GM21526 (cell line): ENCODE measurements around the gene VGLL2.
"Not testable (repeated sequence)": the region's sequence is repeated elsewhere in the genome, so short reads cannot be mapped to it uniquely, and the experiment has no call there.

ENCODE experiments used
- ATAC-seq: cut with Tn5 transposase; IDR thresholded peaks from one replicate; pipeline ENCODE4 v1.9.1; 2021; ENCODE audit warnings: moderate library complexity; ENCODE audit not compliant: unreplicated experiment, low FRiP score

VGLL2 gene, protein sequence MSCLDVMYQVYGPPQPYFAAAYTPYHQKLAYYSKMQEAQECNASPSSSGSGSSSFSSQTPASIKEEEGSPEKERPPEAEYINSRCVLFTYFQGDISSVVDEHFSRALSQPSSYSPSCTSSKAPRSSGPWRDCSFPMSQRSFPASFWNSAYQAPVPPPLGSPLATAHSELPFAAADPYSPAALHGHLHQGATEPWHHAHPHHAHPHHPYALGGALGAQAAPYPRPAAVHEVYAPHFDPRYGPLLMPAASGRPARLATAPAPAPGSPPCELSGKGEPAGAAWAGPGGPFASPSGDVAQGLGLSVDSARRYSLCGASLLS

DNA sequence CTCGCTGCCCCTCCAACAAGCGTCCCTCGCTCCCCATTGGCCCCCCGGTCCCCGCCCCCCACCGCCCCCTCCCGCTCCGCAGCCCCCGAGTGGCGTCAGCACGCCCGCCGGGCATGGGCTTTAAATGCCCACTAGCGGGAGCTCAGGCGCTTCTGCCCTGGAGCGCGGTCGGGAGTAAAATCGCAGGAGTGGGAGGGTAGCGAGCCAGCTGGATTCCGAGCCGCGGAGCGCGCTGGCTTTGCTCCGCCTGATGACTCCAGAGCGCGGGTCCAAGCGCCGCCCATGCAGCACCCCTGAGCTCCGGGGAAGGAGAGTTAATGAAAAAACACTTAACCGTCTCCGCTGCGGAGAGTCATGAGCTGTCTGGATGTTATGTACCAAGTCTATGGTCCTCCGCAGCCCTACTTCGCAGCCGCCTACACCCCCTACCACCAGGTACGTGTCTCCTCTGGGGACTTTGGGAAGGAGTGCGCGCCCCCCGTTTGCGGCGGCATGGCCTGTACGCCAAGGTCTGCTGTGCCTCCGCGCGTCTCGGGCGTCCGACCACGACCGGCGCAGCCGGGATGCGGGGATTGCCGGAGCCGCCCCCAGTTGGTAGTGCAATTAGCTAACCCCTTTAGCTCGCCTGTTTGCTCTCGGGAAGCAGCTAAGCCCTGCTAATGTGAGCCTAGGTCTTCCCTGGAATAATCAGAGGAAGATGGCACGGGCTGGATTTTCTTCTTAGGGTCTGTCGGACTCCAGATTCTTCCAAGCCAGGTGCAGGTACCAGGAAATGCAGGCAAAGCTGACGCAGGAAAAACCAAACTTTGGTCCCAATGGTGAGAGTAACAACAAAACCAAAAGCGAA lies at the start of gene VGLL2:
VGLL2 (plus strand) TSS at position 149 of the 847 bp plus-strand sequence; CDS start at position 355, 206 bp downstream.
- ATAC-seq = no peak

DNA sequence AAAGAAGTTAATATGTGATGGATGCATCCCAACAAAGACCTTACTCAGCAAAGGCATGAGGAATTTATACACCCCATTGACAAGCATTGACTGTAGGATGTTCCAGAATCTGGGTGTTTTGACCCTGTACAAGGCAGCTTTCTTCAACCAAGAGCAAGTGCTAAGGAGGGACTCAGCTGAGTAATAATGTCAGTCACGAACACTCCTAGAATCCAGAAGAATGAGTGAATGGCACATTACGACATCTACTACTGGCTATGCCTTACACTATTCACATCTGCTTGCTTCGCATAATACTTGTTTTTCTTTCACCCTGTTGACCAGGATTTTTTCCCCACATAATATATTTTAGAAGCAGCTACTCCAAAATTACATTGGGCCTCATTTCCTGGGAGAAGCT lies 42.5 kb upstream of the VGLL2 start:
- no peak for ATAC-seq

DNA sequence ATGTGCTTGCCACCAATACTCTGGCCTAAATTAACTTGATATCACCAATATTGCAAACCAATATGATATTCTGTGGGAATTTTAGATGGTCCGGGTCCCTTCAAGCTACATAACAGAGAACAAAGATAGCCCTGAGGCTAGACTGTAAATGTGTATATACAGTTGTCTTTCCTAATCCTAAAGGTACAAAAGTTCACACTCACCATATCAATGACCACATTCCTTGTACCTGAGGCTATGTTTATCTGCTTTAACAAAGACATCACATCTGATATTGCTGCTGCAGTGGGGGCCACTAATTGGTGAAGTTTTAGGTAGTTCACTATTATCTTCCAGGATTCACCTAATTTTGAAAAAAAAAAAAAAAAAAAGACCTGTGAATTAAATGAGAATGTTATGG lies 38.6 kb upstream of the VGLL2 start:
- ATAC-seq = no peak

DNA sequence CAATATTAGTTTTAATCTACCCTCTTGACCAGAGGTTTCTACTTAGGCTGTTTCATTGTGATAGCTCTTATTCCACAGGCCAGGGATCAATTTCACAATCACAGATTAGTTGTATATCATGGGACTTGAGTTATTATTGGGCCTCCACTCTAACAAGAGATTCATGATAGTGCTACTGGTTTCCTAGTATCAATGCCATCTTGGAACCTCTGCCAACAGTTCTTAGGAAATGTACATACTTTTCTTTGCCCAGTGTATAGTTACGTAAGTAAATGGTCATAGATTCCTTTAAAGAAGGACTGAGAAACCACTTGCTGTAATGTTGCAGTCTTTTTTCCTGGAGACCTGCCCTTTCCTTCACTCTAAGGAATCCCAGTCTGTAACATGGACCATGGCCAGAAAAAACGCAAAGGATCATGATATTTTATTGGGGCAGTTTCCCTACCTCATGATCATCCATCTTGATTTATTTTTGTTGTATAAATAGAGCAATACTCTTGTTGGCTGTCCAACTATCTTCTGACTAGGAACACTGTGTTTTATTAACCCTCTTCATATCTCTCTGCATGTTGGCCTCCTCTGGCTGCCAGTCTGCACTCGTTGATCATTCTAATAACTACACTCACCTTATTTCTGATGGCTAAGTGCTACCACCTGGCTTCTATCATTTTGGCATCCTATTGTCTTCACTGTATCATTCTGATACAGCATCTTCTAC lies 38.0 kb upstream of the VGLL2 start:
- ATAC-seq = no peak

DNA sequence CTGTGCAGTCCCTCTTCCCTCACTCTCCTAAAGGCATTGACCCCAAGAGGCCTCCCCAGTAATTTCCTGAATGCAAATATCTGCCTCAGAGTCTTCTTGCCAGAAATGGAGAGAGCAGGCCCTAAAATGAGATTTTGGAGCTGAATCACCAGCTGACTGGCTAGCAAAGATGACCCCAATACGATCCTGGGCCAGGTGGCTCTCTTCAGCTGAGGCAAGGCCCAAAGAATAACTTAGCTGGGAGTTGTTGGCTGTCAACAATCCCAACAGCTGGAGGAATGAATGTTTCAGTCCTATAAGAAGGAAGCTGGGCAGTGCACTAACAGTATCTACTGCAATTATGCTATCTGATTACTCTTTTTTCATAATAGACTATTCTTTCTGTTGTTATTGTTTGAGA lies 37.2 kb upstream of the VGLL2 start:
- no peak for ATAC-seq

DNA sequence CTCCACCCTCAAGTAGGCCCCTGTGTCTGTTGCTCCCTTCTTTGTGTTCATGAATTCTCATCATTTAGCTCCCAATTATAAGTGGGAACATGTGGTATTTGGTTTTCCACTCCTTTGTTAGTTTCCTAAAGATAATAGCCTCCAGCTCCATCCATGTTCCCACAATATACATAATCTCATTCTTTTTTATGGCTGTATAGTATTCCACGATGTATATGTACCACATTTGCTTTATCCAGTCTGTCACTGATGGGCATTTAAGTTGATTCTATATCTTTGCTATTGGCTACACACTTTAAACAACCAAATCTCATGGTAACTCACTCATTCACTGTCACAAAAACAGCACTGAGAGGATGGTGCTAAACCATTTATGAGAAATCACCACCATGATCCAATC lies 35.5 kb upstream of the VGLL2 start:
- no peak for ATAC-seq

DNA sequence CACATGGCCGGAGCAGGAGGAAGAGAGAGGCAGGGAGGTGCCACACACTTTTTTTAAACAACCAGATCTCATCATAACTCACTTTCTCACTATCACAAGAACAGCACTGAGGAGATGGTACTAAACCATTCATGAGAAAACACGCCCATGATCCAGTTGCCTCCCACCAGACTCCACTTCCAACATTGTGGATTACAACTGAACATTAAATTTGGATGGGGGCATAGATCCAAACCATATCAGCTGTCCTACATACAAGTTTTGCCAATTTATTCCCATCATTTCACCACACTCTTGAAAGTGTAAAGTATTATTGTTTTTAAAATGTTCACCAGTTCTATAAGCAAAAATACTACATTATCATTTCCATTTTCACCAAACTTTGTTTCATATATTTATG lies 33.9 kb upstream of the VGLL2 start:
- ATAC-seq = no peak

DNA sequence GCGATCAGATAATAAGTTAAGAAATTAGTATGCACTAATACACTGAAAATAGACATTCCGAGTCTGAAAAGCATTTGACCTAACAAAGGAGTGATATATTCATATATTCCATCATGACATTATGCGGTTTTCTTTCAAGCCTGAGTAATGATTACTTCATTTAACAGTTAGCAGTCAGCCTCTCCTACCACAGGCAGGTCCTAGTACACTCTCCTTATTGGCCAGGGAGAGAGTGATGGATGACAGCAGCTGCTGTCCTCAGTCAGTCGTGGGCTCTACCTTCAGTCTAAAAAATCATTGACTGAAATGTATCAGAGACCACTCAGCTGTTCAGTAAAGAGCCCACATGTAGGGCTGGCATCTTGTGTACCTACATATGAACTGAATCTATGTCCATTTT lies 33.2 kb upstream of the VGLL2 start:
- no peak for ATAC-seq

DNA sequence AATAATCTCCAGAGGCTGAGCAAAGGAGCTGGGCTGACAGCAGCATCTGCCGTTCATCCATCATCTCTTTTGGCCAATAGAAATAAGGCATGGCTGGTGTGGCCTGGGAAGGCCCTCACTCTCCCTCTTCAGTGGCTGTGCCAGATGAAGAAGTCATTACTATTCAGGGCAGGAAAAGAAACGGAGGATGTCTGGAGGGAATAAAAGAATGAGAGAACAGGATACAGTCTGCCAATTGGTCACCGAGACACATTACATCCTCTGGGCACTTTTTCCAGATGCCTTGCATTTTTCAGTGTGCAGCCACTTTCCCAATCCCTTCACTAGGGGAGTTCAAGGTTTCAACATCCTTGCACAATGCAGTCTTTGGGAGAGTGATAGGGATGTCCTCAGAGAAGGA lies 32.2 kb upstream of the VGLL2 start:
- ATAC-seq = no peak

DNA sequence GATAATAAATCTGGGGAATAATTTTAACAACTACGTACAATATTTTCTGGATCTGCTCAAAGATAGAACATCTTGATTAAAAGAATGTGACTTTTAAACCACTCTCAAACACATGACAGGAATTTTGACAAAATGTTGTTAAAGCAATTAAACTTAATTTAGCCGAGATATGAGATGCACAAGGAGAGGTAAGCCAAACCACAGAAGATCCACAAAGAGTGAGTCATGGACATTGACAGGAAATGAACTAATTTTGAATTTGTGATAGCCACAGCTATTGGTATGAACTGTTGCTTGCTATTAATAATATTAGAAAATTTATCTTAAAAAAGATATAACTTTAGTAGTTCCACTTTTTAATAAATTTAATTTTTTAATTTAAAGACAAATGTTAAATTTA lies 27.8 kb upstream of the VGLL2 start:
- no peak for ATAC-seq

DNA sequence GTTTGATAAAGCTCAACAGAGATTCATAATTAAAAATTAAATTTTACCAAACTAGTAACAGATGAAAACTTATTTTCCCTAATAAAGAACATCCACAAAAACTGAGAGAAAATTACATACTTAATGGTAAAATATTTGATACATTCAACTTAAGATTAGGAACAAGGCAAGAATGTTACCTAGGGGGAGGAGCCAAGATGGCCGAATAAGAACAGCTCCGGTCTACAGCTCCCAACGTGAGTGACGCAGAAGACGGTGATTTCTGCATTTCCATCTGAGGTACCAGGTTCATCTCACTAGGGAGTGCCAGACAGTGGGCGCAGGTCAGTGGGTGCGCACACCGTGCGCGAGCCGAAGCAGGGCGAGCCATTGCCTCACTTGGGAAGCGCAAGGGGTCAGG lies 20.8 kb upstream of the VGLL2 start:
- not testable (repeated sequence) for ATAC-seq

DNA sequence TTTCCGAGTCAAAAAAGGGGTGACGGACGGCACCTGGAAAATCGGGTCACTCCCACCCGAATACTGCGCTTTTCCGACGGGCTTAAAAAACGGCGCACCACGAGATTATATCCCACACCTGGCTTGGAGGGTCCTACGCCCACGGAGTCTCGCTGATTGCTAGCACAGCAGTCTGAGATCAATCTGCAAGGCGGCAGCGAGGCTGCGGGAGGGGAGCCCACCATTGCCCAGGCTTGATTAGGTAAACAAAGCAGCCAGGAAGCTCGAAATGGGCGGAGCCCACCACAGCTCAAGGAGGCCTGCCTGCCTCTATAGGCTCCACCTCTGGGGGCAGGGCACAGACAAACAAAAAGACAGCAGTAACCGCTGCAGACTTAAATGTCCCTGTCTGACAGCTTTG lies 20.4 kb upstream of the VGLL2 start:
- not testable (repeated sequence) for ATAC-seq

DNA sequence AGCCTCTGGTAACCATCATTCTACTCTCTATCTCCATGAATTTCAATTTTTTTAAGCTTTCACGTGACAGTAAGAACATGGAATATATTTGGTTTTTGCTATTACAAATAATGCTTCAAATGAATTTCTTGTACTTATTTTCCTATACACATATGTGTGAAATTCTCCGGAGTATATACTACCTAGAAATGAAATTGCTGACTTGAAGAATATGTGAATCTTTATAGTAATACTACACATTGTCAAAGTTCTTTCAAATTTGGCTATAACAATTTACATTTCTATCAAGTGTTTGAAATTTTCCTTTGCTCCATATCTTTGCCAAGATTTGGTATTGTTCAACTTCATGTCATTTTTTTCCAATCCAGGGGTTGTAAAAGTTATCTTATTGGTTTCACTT lies 11.6 kb upstream of the VGLL2 start:
- no peak for ATAC-seq

DNA sequence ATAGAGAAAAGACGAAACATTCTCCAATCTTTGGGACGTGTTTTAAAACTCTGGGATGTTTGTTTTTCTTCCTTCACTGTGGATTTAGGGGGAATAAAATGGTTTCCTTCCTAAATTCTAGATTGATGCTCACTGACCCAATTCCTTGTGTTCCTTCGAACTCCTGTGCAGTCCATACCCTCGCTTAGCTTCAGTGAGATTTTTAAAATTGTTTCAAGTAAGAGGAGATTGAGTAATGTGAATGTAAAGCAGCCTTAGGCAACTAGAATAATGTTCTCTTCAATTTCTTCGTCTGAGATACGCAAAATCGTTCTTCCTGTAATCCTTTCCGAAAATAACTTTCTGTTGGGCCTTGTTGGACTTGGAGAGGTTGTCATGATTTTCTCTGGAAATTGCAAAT lies 2.6 kb upstream of the VGLL2 start:
- no peak for ATAC-seq

DNA sequence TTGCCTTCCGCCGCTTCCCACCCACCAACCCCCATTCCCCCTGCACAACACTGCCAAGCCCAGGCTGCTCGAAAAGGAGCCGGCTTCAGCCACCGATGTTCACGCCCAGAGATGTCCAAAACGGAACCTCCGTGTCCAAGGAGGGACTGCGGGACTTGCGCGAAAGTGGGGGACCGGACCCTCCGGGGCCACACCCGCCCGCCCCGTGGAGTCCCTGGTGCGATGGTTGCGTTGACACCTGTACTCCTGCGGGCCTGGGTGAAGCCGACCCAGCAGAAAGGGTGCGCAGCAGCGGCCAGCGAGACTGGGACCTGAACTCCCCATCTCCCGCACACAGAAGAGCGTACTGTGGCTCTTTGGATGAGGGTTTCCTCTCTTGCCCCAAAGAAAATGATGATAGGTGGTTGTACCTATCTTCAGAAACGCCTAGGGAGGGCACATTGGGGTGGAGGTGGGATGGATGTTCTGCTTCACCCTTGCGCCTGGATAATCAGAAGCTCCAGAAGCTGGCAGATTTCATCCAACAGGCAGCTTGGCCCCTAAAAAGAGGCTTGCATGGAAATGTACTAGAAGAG lies 1.9 kb upstream of the VGLL2 start:
- no peak for ATAC-seq

DNA sequence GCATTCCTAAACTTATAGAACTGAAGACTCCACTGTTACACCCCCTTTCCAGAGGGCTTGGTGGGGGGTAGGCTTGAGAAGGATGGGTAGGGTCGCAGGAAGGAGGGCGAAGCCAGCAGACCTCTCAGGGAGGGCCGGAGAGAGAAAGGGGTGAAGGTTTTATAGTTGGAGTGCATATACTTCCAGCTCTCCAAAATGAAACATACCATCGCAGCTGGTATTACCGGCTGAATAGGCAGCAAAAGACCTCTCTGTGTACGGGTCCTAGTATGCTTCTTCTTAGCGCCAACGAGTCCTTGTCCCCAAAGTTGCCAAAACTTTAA lies 1.0 kb upstream of the VGLL2 start:
- ATAC-seq = no peak

DNA sequence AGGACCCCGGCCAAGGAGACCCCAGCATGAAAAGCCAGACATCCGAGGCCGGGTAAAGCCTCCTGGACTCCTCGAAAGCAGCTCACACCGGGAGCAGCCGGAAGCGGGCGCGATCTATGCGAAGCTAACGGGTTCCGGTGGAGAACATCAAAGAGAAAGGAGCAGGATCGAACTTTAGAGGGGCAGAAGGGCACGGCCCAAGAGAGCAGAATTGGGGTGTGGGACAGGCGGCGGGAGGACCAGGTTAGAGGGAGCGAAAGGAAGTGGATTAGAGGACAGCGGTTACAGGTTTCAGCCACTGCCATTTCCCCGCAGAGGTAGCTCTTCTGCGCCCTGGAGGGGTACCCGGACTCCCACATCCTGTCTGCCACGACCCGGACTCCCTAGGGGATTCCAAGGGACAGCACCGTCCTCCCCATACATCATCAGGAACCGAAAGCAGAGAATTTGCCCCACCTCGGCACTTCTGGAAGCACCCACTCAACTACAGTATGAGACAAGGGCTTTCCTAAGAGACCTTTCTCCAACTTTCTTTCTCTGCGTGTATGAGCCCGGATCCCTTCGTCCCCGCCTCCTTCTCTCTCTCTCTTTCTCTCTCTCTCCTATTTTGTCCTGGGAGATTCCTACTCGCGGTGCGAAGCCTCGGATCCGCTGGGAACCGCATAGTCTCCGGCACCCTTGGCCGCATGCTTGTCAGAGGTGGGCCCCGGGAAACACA lies 507 bp upstream of the VGLL2 start:
- ATAC-seq = no peak

DNA sequence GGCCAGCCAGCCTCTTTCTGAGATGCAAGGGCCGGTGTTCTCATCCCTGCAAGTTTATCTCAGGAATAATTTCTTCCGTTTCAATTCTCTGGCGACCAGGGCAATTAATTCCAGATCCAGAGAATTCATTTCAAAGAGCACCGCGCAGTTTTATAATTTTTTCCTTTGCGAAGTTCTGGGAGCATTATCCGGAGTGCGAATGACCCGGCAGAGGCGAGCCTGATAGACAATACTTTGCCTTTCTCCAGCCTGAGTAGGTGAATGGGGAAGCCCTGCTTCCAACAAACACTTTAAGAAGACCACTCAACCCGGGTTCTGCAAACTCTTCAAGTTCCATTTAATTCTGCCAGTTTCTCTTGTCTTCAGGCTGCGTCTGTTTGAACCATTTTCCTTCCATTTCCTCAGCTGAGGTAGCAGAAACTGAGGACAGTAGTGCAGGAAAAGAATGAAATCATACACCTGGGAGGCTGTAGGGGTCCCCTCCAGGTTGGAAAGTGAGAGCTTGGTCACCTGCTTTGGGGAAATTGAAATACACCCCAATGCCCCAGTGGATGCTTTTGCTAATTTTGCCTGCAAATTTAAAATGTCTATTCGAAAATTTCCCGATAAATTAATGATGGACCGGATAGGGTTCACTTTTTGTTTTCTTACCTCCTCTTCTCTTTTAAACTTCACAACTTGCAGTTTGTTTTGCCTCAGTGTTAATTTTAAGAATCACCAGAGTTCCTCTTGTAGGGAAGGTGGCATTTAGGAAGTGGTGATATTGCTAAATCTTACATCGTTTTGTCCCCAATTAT lies 1.1 kb downstream of the VGLL2 start:
- no peak for ATAC-seq

DNA sequence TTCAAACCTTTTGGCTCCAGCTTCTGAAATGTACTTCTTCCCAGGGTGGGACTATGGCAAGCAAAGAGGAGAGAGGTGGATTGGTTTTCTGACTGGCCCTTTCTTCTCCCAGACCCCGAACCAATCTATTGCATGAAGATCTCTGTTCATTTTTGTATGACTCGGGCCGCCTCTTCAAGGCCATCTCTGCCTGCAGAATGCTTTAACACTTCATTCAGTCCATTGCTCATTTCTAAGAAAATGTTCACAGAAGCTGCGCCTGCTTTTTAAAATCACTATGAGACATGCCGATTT lies 1.6 kb downstream of the VGLL2 start:
- no peak for ATAC-seq
